K562 (cell line): ENCODE results near the gene BAG5.

Experiments used
- CBFB ChIP-seq: sonication (generic); formaldehyde crosslinking; IDR thresholded peaks from 2 replicates; pipeline ENCODE4 v1.4.0; 2020; ENCODE audit warnings: mild to moderate bottlenecking, missing genetic modification reagents
- CHD4 ChIP-seq: fragments of 200-600 bp; sonication (generic); IDR thresholded peaks from 3 replicates; pipeline ENCODE4 v1.6.1; 2012; ENCODE audit warnings: low read depth, mild to moderate bottlenecking, mixed read lengths, low read length, inconsistent platforms; ENCODE audit not compliant: insufficient read depth, insufficient replicate concordance, poor library complexity, severe bottlenecking
- FOS ChIP-seq: IDR thresholded peaks from 3 replicates; pipeline ENCODE4 v1.6.1; 2011; ENCODE audit not compliant: insufficient read length; ENCODE audit errors: extremely low read depth
- GABPA ChIP-seq: fragments of 200-800 bp; sonication (Bioruptor generic); conservative IDR thresholded peaks from 2 replicates; pipeline ENCODE4 v1.6.1; 2016; ENCODE audit warnings: low read depth, missing genetic modification characterization, missing compliant biosample characterization
- TAF9B ChIP-seq: fragments of 450-650 bp; IDR thresholded peaks from 2 replicates; pipeline ENCODE4 v1.6.1; 2018; ENCODE audit warnings: mild to moderate bottlenecking; ENCODE audit not compliant: partially characterized antibody
- TF ChIP-seq, protein P1 (sequence below): fragments of 450-650 bp; conservative IDR thresholded peaks from 2 replicates; pipeline ENCODE4 v1.6.1; 2016; ENCODE audit warnings: missing genetic modification characterization, low read depth, mild to moderate bottlenecking, missing compliant biosample characterization, moderate library complexity

DNA sequence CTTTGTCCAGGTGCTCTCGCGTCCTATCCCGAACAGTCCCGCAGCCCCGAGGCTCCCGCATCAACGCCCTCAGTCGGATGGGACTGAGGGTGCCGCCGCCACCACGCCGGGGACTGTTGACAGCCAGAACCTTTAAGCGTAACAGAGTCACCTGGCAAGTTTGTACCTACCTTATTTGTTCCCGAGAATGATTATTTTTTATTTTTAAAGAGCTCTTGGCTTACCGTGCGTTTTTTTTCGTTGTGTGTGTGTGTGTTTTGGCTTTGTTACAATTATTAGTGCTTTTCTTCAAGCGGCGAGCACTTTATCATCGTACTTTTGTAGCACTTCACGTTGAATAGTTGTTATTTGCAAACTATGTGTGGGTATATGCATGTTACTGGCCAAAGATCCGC is 766 bp upstream of the BAG5 start:
- TF ChIP-seq, protein P1, sequence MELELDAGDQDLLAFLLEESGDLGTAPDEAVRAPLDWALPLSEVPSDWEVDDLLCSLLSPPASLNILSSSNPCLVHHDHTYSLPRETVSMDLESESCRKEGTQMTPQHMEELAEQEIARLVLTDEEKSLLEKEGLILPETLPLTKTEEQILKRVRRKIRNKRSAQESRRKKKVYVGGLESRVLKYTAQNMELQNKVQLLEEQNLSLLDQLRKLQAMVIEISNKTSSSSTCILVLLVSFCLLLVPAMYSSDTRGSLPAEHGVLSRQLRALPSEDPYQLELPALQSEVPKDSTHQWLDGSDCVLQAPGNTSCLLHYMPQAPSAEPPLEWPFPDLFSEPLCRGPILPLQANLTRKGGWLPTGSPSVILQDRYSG, result no peak
- TF ChIP-seq GABPA, result no peak
- TF ChIP-seq CBFB (CRISPR knock-in tag), result no peak
- TF ChIP-seq CHD4, result no peak
- TF ChIP-seq TAF9B, result no peak
- TF ChIP-seq FOS, result no peak
